PFSK-1 (cell line): ENCODE measurements around the gene ZNF699.

Experiments used
- POLR2AphosphoS5 ChIP-seq: IDR thresholded peaks from 2 replicates; pipeline ENCODE4 v1.6.1; 2012; ENCODE audit warnings: low read depth, mild to moderate bottlenecking, control low read depth, low read length, moderate library complexity
- REST ChIP-seq, 2 experiments: IDR thresholded peaks; 2 replicates each; pipeline versions ENCODE4 v1.6.1 to v1.8.0; 2011 to 2012; ENCODE audit warnings: low read depth in 2 of 2, low read length in 2 of 2, control low read depth in 1 of 2, inconsistent platforms in 1 of 2, mild to moderate bottlenecking in 1 of 2, moderate library complexity in 1 of 2; ENCODE audit not compliant: insufficient read depth in 1 of 2

GRCh38 chr19:9295411-9295849 is 14.2 kb downstream of the ZNF699 start:
- no peak for TF ChIP-seq REST (IDR thresholded peaks at IDR 0.05; ENCODE audit: insufficient read depth in 1 of 2, low read depth in 2 of 2, low read length in 2 of 2)
- TF ChIP-seq POLR2AphosphoS5: no peak
